K562 (cell line): ENCODE results near the gene PLEKHO2. TPM values are rescaled to one million over a fixed set of nuclear protein-coding genes. Genes with fewer than 3 reads are reported as not detected.

Experiments used
- ATAC-seq: fragments of 200-7000 bp; cut with Tn5 transposase; 3 replicates; pipeline ENCODE4 v1.9.1; 2020; ENCODE audit warnings: moderate library complexity
- BruUV-seq: library from RNA; stranded (reverse); fragments of 400-500 nt; replicated peaks from 2 replicates; lab custom pipeline; 2021; lab: Mats Ljungman, UMichigan
- CTCF ChIA-PET: fragments of 300-600 bp; formaldehyde crosslinking; extraction: SDS; loops from one replicate; lab custom pipeline; 2021; ENCODE audit warnings: low intra/inter-chr PET ratio; lab: Yijun Ruan, JAX
- POLR2A ChIA-PET: fragments of 300-600, 350-650 bp; sonication (Branson Sonifier 250); formaldehyde crosslinking; extraction: SDS; loops from one replicate; lab custom pipeline; 2021; ENCODE audit warnings: antibody characterized with exemption, inconsistent platforms; lab: Yijun Ruan, JAX
- DNase-seq, 4 experiments: peaks; one replicate each; pipeline versions ENCODE4 v3.0.0 to v3.0.0-alpha.2; 2011 to 2018; ENCODE audit warnings: low spot score in 3 of 4, mixed read lengths in 3 of 4; ENCODE audit errors: extremely low read depth in 1 of 4
- FAIRE-seq: peaks from 2 replicates; lab custom pipeline; 2011; peaks lifted over from hg19 to GRCh38; lab: Jason Lieb, UNC
- H2AFZ ChIP-seq: 2 replicates; pipeline ENCODE4 v1.6.0; 2011; ENCODE audit warnings: low read depth, low read length, control low read depth, inconsistent platforms
- H3K27ac ChIP-seq: fragments of 200-600 bp; 3 replicates; pipeline ENCODE4 v1.8.0; 2011; ENCODE audit warnings: low read depth, mild to moderate bottlenecking, control low read depth, inconsistent platforms, low read length, moderate library complexity, mixed read lengths; ENCODE audit errors: extremely low read depth
- H3K27me3 ChIP-seq, 2 experiments: fragments of 300-600 bp in 1 of 2; 2 replicates in 1 of 2; 3 replicates in 1 of 2; pipeline versions ENCODE4 v1.6.0 to v1.8.0; 2011; ENCODE audit warnings: inconsistent platforms in 2 of 2, low read length in 2 of 2, mild to moderate bottlenecking in 1 of 2, mixed read lengths in 1 of 2, moderate library complexity in 1 of 2; ENCODE audit not compliant: control insufficient read depth in 2 of 2, insufficient read depth in 2 of 2
- H3K36me3 ChIP-seq: fragments of 300-600 bp; 3 replicates; pipeline ENCODE4 v1.8.0; 2011; ENCODE audit warnings: mild to moderate bottlenecking, low read length, inconsistent platforms; ENCODE audit not compliant: control insufficient read depth, insufficient read depth
- H3K4me1 ChIP-seq, 2 experiments: fragments of 200-600 bp in 1 of 2; replicated peaks in 1 of 2; 2 replicates in 1 of 2; 3 replicates in 1 of 2; pipeline versions ENCODE4 v1.5.1 to v1.8.0; 2011; ENCODE audit warnings: inconsistent platforms in 2 of 2, low read length in 2 of 2, mild to moderate bottlenecking in 1 of 2, mixed read lengths in 1 of 2, moderate library complexity in 1 of 2; ENCODE audit not compliant: control insufficient read depth in 2 of 2, insufficient read depth in 2 of 2
- H3K4me2 ChIP-seq: 2 replicates; pipeline ENCODE4 v1.6.1; 2011; ENCODE audit warnings: low read length, control low read depth, inconsistent platforms, mixed read lengths; ENCODE audit not compliant: insufficient read depth
- H3K4me3 ChIP-seq: fragments of 200-600 bp; sonication (generic), shearing (Covaris generic); 2 replicates; pipeline ENCODE4 v1.5.1; 2016; ENCODE audit warnings: control low read depth, inconsistent platforms
- H3K79me2 ChIP-seq: fragments of 200-600 bp; 3 replicates; pipeline ENCODE4 v1.8.0; 2011; ENCODE audit warnings: low read length, inconsistent platforms; ENCODE audit not compliant: control insufficient read depth, insufficient read depth
- H3K9ac ChIP-seq, 2 experiments: 2 replicates each; pipeline versions ENCODE4 v1.6.0 to v1.6.1; 2011; ENCODE audit warnings: low read depth in 2 of 2, low read length in 2 of 2, control low read depth in 1 of 2, inconsistent platforms in 1 of 2, mild to moderate bottlenecking in 1 of 2, mixed read lengths in 1 of 2; ENCODE audit not compliant: insufficient read depth in 1 of 2
- H3K9me1 ChIP-seq: one replicate; pipeline ENCODE4 v1.6.0; 2011; ENCODE audit warnings: inconsistent platforms, mild to moderate bottlenecking, low read length, moderate library complexity; ENCODE audit not compliant: control insufficient read depth, insufficient read depth
- H3K9me3 ChIP-seq: replicated peaks from 2 replicates; pipeline ENCODE4 v1.5.1; 2011; ENCODE audit warnings: low read depth, low read length, inconsistent platforms; ENCODE audit not compliant: control insufficient read depth, insufficient read depth
- H4K20me1 ChIP-seq: replicated peaks from 2 replicates; pipeline ENCODE4 v1.6.1; 2011; ENCODE audit warnings: low read length, inconsistent platforms, mixed read lengths; ENCODE audit not compliant: control insufficient read depth, insufficient read depth
- EP300 ChIP-seq: IDR thresholded peaks from 2 replicates; pipeline ENCODE4 v1.6.1; 2012; ENCODE audit warnings: low read length, improper control_type of control experiment
- ETS2 ChIP-seq: IDR thresholded peaks from 2 replicates; pipeline ENCODE4 v1.6.1; 2016; ENCODE audit warnings: borderline replicate concordance, missing genetic modification characterization, mild to moderate bottlenecking, moderate library complexity, missing compliant biosample characterization; ENCODE audit not compliant: poor library complexity, severe bottlenecking
- IFI16 ChIP-seq: fragments of 250-450 bp; sonication (Bioruptor Pico); IDR thresholded peaks from 2 replicates; pipeline ENCODE4 v2.1.2; 2022; ENCODE audit warnings: mild to moderate bottlenecking, inconsistent platforms
- NFYB ChIP-seq: IDR thresholded peaks from 2 replicates; pipeline ENCODE4 v1.6.1; 2011; ENCODE audit warnings: mild to moderate bottlenecking, moderate library complexity; ENCODE audit not compliant: insufficient read length; ENCODE audit errors: extremely low read depth
- SMAD1 ChIP-seq: fragments of 150-350 bp; IDR thresholded peaks from 2 replicates; pipeline ENCODE4 v1.6.1; 2014; ENCODE audit warnings: low read length, low read depth; ENCODE audit not compliant: partially characterized antibody
- SNRNP70 ChIP-seq: fragments of 200-400 bp; formaldehyde crosslinking; optimal IDR thresholded peaks from 2 replicates; pipeline ENCODE3; 2017; ENCODE audit warnings: low read depth, low read length
- TAF9B ChIP-seq: fragments of 450-650 bp; IDR thresholded peaks from 2 replicates; pipeline ENCODE4 v1.6.1; 2018; ENCODE audit warnings: mild to moderate bottlenecking; ENCODE audit not compliant: partially characterized antibody
- ZFP30 ChIP-seq: fragments of 250-450 bp; sonication (Bioruptor Pico); IDR thresholded peaks from 2 replicates; pipeline ENCODE4 v1.8.0; 2022; ENCODE audit warnings: moderate library complexity, mild to moderate bottlenecking, inconsistent platforms, borderline replicate concordance
- ZNF778 ChIP-seq: fragments of 450-650 bp; formaldehyde crosslinking; IDR thresholded peaks from 2 replicates; pipeline ENCODE4 v1.4.0; 2020; ENCODE audit warnings: mild to moderate bottlenecking, moderate library complexity
- WGBS: fragments of 100-300 bp; shearing (Covaris generic); methylation state at CpG from one replicate; pipeline ENCODE4 v1.1.6; 2016; ENCODE audit warnings: low coverage, mixed read lengths; ENCODE audit not compliant: insufficient coverage; ENCODE audit errors: missing lambda C conversion rate; 5-methylcytosine and 5-hydroxymethylcytosine counted together
- in situ Hi-C: fragments of 300-500 bp; cut with MboI; formaldehyde crosslinking; loops from 4 replicates; pipeline ENCODE4 v1.15.0; 2018; ENCODE audit warnings: inconsistent platforms, mixed read lengths
- intact Hi-C: fragments of 100-400 bp; cut with micrococcal nuclease; formaldehyde crosslinking; loops from 2 replicates; pipeline ENCODE4 v1.14.2; 2022
- polyA plus RNA-seq, 8 experiments: library from polyadenylated mRNA; depleted of rRNA in 4 of 8; stranded (reverse) in 5 of 8; unstranded in 3 of 8; fragments of >200 nt; fragmentation: Nextera tagmentation in 2 of 8; fragmentation: Illumina TruSeq in 1 of 8; extraction: Ambion mirVana in 2 of 8; extraction: Trizol in 1 of 8; gene quantifications; 2 replicates each; pipeline versions ENCODE4 v1.2.1 to v1.2.3, GENCODE V29; 2011 to 2014; ENCODE audit warnings: inconsistent platforms in 1 of 8, missing spikeins in 1 of 8
- total RNA-seq, 7 experiments: library from RNA; depleted of rRNA in 6 of 7; stranded (reverse); fragments of >200 nt in 6 of 7; fragmentation: Illumina TruSeq in 2 of 7; extraction: Trizol in 2 of 7; gene quantifications; 2 replicates each; pipeline versions ENCODE4 v1.2.1 to v1.2.3, GENCODE V29; 2011 to 2021; ENCODE audit warnings: low replicate concordance in 1 of 7
- TF ChIP-seq, protein P1 (sequence below), 2 experiments: fragments of 450-650 bp; formaldehyde crosslinking in 1 of 2; IDR thresholded peaks; 2 replicates each; pipeline versions ENCODE4 v1.4.0 to v1.6.1; 2014 to 2020; ENCODE audit warnings: mild to moderate bottlenecking in 2 of 2, borderline replicate concordance in 1 of 2, low read depth in 1 of 2
- TF ChIP-seq, protein P2 (sequence below): sonication (generic); formaldehyde crosslinking; IDR thresholded peaks from 2 replicates; pipeline ENCODE4 v1.8.1; 2022; ENCODE audit warnings: missing genetic modification reagents
- TF ChIP-seq, protein P3 (sequence below): fragments of 450-650 bp; formaldehyde crosslinking; IDR thresholded peaks from 2 replicates; pipeline ENCODE4 v1.4.0; 2022; ENCODE audit warnings: missing genetic modification characterization

PLEKHO2 gene
- total and polyA plus RNA-seq, 9 of the 15 experiments (the other 6 are each of a cell fraction or from before 2014, with no cell fraction given): 0.24 to 8.8 (median 5.5) TPM

DNA sequence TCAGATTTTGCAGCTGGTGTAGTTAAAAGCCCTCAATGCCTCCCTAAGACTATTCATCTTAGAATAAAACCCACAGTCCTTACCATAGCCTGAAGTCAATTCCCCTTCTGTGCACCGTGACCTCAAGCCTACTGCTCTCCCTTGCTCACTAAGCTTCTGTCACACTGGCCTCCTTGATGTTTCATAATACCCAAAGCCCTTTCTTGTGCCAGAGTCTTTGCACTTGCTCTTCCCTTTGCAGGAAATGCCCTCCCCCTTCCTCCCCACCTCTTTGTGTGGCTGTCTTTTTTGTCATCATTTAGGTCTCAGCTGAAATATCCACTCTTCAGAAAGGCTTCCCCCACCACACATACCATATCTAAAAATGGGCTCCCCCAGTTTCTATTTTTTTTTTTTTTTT is 4.2 kb upstream of the PLEKHO2 start:
- FAIRE-seq (no peak), DNase-seq (no peak), ATAC-seq (no peak)
- Histone ChIP-seq H3K9ac (no peak overlapping the region), H3K9me1 (no peaks in the 10 kb centered on the region), H3K27ac (no peak overlapping the region), H3K4me1 (peaks cover 16 to 26% of the 10 kb centered on the region in 2 experiments), H3K4me3 (no peak overlapping the region), H4K20me1 (no peaks in the 10 kb centered on the region), H3K27me3 (no peaks in the 10 kb centered on the region), H3K9me3 (no peaks in the 10 kb centered on the region; the same call in 1 of the 2 replicates), H3K36me3 (no peaks in the 10 kb centered on the region), H2AFZ (no peak overlapping the region), H3K79me2 (peaks cover 7% of the 10 kb centered on the region), H3K4me2 (no peak overlapping the region)
- WGBS: 11% methylated on average over 1 of the region's 1 CpG
- BruUV-seq: no TSS peak
- in situ Hi-C loops (no loop called here), intact Hi-C loops (no loop called here)
- CTCF ChIA-PET: no interaction called here
- POLR2A ChIA-PET: interaction anchor here (0.6 kb wide), 2 partner anchors 65 to 97 kb away, joined by 3 read pairs; no protein-coding TSS in a partner anchor
- TF ChIP-seq SNRNP70: no peak
- no peak for TF ChIP-seq ETS2
- no peak for TF ChIP-seq TAF9B
- TF ChIP-seq SMAD1: no peak
- TF ChIP-seq EP300: no peak
- TF ChIP-seq IFI16 (CRISPR knock-in tag): no peak
- TF ChIP-seq, protein P1, sequence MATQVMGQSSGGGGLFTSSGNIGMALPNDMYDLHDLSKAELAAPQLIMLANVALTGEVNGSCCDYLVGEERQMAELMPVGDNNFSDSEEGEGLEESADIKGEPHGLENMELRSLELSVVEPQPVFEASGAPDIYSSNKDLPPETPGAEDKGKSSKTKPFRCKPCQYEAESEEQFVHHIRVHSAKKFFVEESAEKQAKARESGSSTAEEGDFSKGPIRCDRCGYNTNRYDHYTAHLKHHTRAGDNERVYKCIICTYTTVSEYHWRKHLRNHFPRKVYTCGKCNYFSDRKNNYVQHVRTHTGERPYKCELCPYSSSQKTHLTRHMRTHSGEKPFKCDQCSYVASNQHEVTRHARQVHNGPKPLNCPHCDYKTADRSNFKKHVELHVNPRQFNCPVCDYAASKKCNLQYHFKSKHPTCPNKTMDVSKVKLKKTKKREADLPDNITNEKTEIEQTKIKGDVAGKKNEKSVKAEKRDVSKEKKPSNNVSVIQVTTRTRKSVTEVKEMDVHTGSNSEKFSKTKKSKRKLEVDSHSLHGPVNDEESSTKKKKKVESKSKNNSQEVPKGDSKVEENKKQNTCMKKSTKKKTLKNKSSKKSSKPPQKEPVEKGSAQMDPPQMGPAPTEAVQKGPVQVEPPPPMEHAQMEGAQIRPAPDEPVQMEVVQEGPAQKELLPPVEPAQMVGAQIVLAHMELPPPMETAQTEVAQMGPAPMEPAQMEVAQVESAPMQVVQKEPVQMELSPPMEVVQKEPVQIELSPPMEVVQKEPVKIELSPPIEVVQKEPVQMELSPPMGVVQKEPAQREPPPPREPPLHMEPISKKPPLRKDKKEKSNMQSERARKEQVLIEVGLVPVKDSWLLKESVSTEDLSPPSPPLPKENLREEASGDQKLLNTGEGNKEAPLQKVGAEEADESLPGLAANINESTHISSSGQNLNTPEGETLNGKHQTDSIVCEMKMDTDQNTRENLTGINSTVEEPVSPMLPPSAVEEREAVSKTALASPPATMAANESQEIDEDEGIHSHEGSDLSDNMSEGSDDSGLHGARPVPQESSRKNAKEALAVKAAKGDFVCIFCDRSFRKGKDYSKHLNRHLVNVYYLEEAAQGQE (IDR thresholded peaks at IDR 0.05; ENCODE audit: borderline replicate concordance): no peak
- TF ChIP-seq, protein P1 (CRISPR knock-in tag; IDR thresholded peaks at IDR 0.05; ENCODE audit: low read depth): no peak
- TF ChIP-seq NFYB: no peak
- TF ChIP-seq ZNF778: no peak
- TF ChIP-seq, protein P2, sequence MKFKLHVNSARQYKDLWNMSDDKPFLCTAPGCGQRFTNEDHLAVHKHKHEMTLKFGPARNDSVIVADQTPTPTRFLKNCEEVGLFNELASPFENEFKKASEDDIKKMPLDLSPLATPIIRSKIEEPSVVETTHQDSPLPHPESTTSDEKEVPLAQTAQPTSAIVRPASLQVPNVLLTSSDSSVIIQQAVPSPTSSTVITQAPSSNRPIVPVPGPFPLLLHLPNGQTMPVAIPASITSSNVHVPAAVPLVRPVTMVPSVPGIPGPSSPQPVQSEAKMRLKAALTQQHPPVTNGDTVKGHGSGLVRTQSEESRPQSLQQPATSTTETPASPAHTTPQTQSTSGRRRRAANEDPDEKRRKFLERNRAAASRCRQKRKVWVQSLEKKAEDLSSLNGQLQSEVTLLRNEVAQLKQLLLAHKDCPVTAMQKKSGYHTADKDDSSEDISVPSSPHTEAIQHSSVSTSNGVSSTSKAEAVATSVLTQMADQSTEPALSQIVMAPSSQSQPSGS (CRISPR knock-in tag): no peak
- TF ChIP-seq, protein P3, sequence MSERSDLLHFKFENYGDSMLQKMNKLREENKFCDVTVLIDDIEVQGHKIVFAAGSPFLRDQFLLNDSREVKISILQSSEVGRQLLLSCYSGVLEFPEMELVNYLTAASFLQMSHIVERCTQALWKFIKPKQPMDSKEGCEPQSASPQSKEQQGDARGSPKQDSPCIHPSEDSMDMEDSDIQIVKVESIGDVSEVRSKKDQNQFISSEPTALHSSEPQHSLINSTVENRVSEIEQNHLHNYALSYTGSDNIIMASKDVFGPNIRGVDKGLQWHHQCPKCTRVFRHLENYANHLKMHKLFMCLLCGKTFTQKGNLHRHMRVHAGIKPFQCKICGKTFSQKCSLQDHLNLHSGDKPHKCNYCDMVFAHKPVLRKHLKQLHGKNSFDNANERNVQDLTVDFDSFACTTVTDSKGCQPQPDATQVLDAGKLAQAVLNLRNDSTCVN: no peak
- no peak for TF ChIP-seq ZFP30 (CRISPR knock-in tag)
